Activated CD4-positive, alpha-beta T cell treated with anti-CD3 and anti-CD28 coated beads, Interleukin-2, amount 10 ng/mL, durations not matched to agents 7 days and 5 days (primary cell): ENCODE results near the gene TBC1D21. TPM values are rescaled to one million over a fixed set of nuclear protein-coding genes. Genes with fewer than 3 reads are reported as not detected.

Experiments
- CTCF ChIA-PET: fragments of 350-600 bp; sonication (Branson Sonifier 250); formaldehyde crosslinking; loops from one replicate; lab custom pipeline; 2021; ENCODE audit warnings: antibody characterized with exemption; lab: Charles Lee
- POLR2A ChIA-PET: fragments of 350-600 bp; sonication (Branson Sonifier 250); formaldehyde crosslinking; loops from one replicate; lab custom pipeline; 2021; ENCODE audit warnings: antibody characterized with exemption; lab: Charles Lee
- DNase-seq: peaks from one replicate; pipeline ENCODE4 v3.0.0-alpha.2; 2020
- H3K27ac Mint-ChIP-seq: one replicate; pipeline ENCODE4 v1.8.0; 2021; ENCODE audit warnings: mild to moderate bottlenecking, moderate library complexity, mixed read lengths
- H3K27me3 Mint-ChIP-seq: one replicate; pipeline ENCODE4 v1.8.0; 2021; ENCODE audit warnings: mixed read lengths
- H3K36me3 Mint-ChIP-seq: one replicate; pipeline ENCODE4 v1.8.0; 2021; ENCODE audit warnings: low read depth, mixed read lengths
- H3K4me1 Mint-ChIP-seq: one replicate; pipeline ENCODE4 v1.8.0; 2021; ENCODE audit warnings: mixed read lengths
- H3K4me3 Mint-ChIP-seq: one replicate; pipeline ENCODE4 v1.8.0; 2021; ENCODE audit warnings: mild to moderate bottlenecking, moderate library complexity, mixed read lengths
- H3K9me3 Mint-ChIP-seq: one replicate; pipeline ENCODE4 v1.8.0; 2021; ENCODE audit warnings: mixed read lengths
- total RNA-seq, 2 experiments: library from RNA; stranded (reverse); gene quantifications; one replicate each; pipeline ENCODE4 v1.2.3, GENCODE V29; 2021

Gene TBC1D21
- total RNA-seq, 2 experiments from 2014 or later, result not detected

GRCh38 chr15:73909651-73910050 lies 36.3 kb downstream of the TBC1D21 start:
- peaks cover 25% of the 10 kb centered on the region for H3K4me1 Mint-ChIP-seq
- no peak overlapping the region for H3K4me3 Mint-ChIP-seq
- POLR2A ChIA-PET, result no interaction called here
- H3K27me3 Mint-ChIP-seq, result no peaks in the 10 kb centered on the region
- H3K9me3 Mint-ChIP-seq, result no peaks in the 10 kb centered on the region
- DNase-seq, result no peak
- H3K36me3 Mint-ChIP-seq, result no peaks in the 10 kb centered on the region
- CTCF ChIA-PET, result interaction anchor here (0.6 to 4.1 kb wide), 5 partner anchors 12 to 63 kb away, joined by 3 to 26 read pairs (median 4); no protein-coding TSS in a partner anchor
- no peak overlapping the region for H3K27ac Mint-ChIP-seq

DNA sequence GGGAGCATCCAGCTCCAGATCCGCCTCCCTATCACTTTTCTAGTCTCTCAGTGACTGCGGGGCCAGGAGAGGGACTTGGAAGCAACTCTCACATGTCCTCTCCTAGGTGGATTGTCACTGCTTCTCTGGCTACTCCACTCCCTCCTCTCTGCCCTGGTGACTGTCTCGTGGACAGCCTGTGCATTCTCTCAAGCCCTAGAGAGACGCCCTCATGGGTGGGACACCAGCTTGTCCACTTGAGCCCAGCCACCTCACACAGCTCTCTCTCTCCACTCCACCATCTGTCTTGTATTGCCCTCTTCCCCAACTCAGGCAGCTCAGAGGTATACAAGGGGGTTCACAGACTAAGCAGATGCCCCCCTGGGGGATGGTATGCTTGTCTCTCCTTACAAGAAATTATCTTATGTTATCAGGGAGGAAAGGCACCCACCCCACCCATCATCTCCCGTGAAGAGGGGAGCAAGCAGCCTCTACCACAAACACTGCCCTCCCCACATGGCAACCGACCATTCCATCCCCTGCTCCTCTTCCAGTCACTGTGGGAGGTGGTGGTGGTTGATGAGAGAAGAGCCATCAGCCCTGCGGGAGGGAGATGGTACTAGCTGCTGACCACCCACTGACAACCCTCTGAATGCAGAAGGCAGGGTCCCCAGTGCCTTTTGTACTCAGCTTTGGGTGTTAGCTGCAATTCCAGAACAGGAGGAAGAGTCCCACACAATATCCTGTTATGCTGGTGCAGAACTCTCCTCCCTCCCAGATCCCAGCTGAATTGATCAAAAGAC lies 37.3 kb downstream of the TBC1D21 start:
- POLR2A ChIA-PET, result no interaction called here

GRCh38 chr15:73912030-73912596 lies 38.7 kb downstream of the TBC1D21 start:
- no peak for DNase-seq
- no peaks in the 10 kb centered on the region for H3K27me3 Mint-ChIP-seq
- ChIA-PET CTCF (interaction anchor here (0.8 to 2.0 kb wide), 5 partner anchors 11 to 38 kb away, joined by 3 to 7 read pairs (median 5); partner anchors contain the start of gene TBC1D21), POLR2A (no interaction called here)
- H3K27ac Mint-ChIP-seq, result no peak overlapping the region
- H3K4me3 Mint-ChIP-seq, result no peak overlapping the region
- peaks cover 9% of the 10 kb centered on the region for H3K36me3 Mint-ChIP-seq
- peaks cover 29% of the 10 kb centered on the region for H3K4me1 Mint-ChIP-seq
- peaks cover 6% of the 10 kb centered on the region for H3K9me3 Mint-ChIP-seq

More for the DNA sequence above, 37.3 kb downstream of the TBC1D21 start:
- H3K4me1 Mint-ChIP-seq, result peaks cover 31% of the 10 kb centered on the region
- no peak overlapping the region for H3K27ac Mint-ChIP-seq
- no peaks in the 10 kb centered on the region for H3K27me3 Mint-ChIP-seq
- DNase-seq, result no peak
- H3K36me3 Mint-ChIP-seq, result peaks cover 5% of the 10 kb centered on the region
- CTCF ChIA-PET, result interaction anchor here (0.8 to 2.0 kb wide), 6 partner anchors 10 to 37 kb away, joined by 3 to 7 read pairs (median 4); partner anchors contain the start of gene TBC1D21
- H3K4me3 Mint-ChIP-seq, result no peak overlapping the region
- no peaks in the 10 kb centered on the region for H3K9me3 Mint-ChIP-seq

DNA sequence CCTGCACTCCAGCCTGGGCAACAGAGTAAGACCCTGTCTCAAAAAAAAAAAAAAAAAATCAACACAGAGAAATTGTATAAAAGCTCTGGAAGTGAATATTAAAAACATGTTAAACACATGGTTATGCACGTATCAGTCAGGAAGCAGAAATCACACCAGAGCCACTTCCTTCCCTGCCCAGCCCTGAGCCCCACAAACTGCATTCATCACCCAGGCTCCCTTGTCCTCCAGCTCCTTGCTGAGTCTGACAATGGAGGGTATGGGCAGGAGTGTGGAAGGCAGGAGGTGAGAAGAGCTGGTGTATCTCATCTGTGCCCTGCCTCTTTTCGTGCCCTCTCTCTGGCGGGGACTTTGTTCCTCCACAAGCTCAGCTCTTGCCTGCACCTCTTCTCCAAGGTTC lies 40.8 kb downstream of the TBC1D21 start:
- Mint-ChIP-seq H3K36me3 (peaks cover 27% of the 10 kb centered on the region), H3K27me3 (no peaks in the 10 kb centered on the region), H3K4me1 (peaks cover 23% of the 10 kb centered on the region), H3K27ac (no peak overlapping the region), H3K4me3 (no peak overlapping the region), H3K9me3 (peaks cover 20% of the 10 kb centered on the region)
- POLR2A ChIA-PET, result no interaction called here
- DNase-seq, result peak; percentile 28
- CTCF ChIA-PET, result interaction anchor here (1.0 to 1.1 kb wide), 3 partner anchors 10 to 15 kb away, joined by 3 to 4 read pairs (median 4); no protein-coding TSS in a partner anchor

- ChIA-PET POLR2A (no interaction called here), CTCF (interaction anchor here (1.8 to 2.0 kb wide), 2 partner anchors 18 to 59 kb away, joined by 4 to 5 read pairs; no protein-coding TSS in a partner anchor)
- DNase-seq, result no peak
- peaks cover 22% of the 10 kb centered on the region for H3K9me3 Mint-ChIP-seq
- H3K36me3 Mint-ChIP-seq, result peaks cover 27% of the 10 kb centered on the region
- H3K27me3 Mint-ChIP-seq, result no peaks in the 10 kb centered on the region
- H3K27ac Mint-ChIP-seq, result no peak overlapping the region
- no peak overlapping the region for H3K4me3 Mint-ChIP-seq
- peaks cover 29% of the 10 kb centered on the region for H3K4me1 Mint-ChIP-seq
Measured at GRCh38 chr15:73915082-73915481, 41.7 kb downstream of the TBC1D21 start.

DNA sequence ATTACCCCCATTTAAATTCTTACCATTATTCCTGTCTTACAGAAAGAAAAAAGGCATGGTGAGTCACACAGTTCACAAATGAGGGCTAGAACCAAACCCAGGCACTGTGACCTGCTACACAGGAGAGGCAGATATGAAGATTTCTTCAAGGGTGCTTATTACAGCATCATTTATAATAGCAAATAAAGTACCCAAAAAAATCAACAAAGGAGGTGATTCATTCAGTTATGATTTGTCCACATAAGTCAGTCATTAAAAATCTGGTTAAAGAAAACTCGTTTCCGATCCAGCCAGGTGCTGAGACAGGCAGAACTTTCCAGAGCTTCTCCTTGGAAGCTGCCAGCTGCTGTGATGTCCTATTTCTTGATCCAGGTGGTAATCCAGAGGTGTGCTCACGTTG lies 45.4 kb downstream of the TBC1D21 start:
- peaks cover 22% of the 10 kb centered on the region for H3K9me3 Mint-ChIP-seq
- POLR2A ChIA-PET, result no interaction called here
- peaks cover 31% of the 10 kb centered on the region for H3K36me3 Mint-ChIP-seq
- CTCF ChIA-PET, result no interaction called here
- H3K4me3 Mint-ChIP-seq, result no peak overlapping the region
- no peaks in the 10 kb centered on the region for H3K27me3 Mint-ChIP-seq
- H3K27ac Mint-ChIP-seq, result no peak overlapping the region
- peaks cover 45% of the 10 kb centered on the region for H3K4me1 Mint-ChIP-seq
- DNase-seq, result no peak

- H3K36me3 Mint-ChIP-seq, result peaks cover 31% of the 10 kb centered on the region
- H3K27me3 Mint-ChIP-seq, result no peaks in the 10 kb centered on the region
- no peak overlapping the region for H3K27ac Mint-ChIP-seq
- no peak overlapping the region for H3K4me3 Mint-ChIP-seq
- ChIA-PET CTCF (interaction anchor here (1.1 to 4.4 kb wide), 3 partner anchors 23 to 226 kb away, joined by 4 to 17 read pairs (median 5); no protein-coding TSS in a partner anchor), POLR2A (no interaction called here)
- DNase-seq, result no peak
- H3K4me1 Mint-ChIP-seq, result peaks cover 45% of the 10 kb centered on the region
- H3K9me3 Mint-ChIP-seq, result peaks cover 22% of the 10 kb centered on the region
Measured at GRCh38 chr15:73919706-73920105, 46.3 kb downstream of the TBC1D21 start.

- Mint-ChIP-seq H3K4me1 (peaks cover 51% of the 10 kb centered on the region), H3K4me3 (no peak overlapping the region), H3K27ac (no peak overlapping the region), H3K9me3 (peaks cover 19% of the 10 kb centered on the region), H3K27me3 (peaks cover 3% of the 10 kb centered on the region), H3K36me3 (peaks cover 24% of the 10 kb centered on the region)
- CTCF ChIA-PET, result interaction anchor here (1.1 to 4.4 kb wide), 4 partner anchors 15 to 52 kb away, joined by 3 to 17 read pairs (median 6); no protein-coding TSS in a partner anchor
- DNase-seq, result no peak
- POLR2A ChIA-PET, result no interaction called here
Measured at GRCh38 chr15:73921254-73921925, 48.0 kb downstream of the TBC1D21 start.

GRCh38 chr15:73922186-73923151 lies 49.1 kb downstream of the TBC1D21 start:
- H3K4me1 Mint-ChIP-seq, result peaks cover 51% of the 10 kb centered on the region
- ChIA-PET POLR2A (interaction anchor here (0.9 kb wide), 1 partner anchor 10 kb away, joined by 3 read pairs; no protein-coding TSS in a partner anchor), CTCF (interaction anchor here (1.1 to 4.4 kb wide), 4 partner anchors 16 to 50 kb away, joined by 6 to 17 read pairs (median 8); no protein-coding TSS in a partner anchor)
- H3K4me3 Mint-ChIP-seq, result no peak overlapping the region
- peak overlapping the region; percentile 36 for H3K27ac Mint-ChIP-seq
- H3K36me3 Mint-ChIP-seq, result peaks cover 23% of the 10 kb centered on the region
- peaks cover 16% of the 10 kb centered on the region for H3K9me3 Mint-ChIP-seq
- DNase-seq, result no peak
- peaks cover 3% of the 10 kb centered on the region for H3K27me3 Mint-ChIP-seq

DNA sequence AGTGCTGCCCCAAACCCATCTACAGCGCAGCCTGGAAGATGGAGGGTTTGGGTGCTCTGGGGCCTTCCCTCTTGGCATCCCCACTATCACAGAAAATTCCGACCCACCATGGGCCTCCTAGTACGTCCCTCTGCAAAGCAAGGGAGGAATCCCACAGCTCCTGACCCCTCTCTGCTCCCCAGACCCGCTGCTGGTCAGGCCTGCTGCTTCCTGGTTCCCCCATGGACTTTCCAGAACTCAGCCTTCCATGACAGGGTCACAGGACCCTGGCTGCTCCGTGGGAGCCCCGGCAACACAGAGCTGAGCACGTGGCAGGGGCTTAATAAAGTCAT lies 49.8 kb downstream of the TBC1D21 start:
- peaks cover 16% of the 10 kb centered on the region for H3K36me3 Mint-ChIP-seq
- peaks cover 10% of the 10 kb centered on the region for H3K9me3 Mint-ChIP-seq
- H3K27me3 Mint-ChIP-seq, result peaks cover 3% of the 10 kb centered on the region
- POLR2A ChIA-PET, result interaction anchor here (0.9 kb wide), 1 partner anchor 10 kb away, joined by 3 read pairs; no protein-coding TSS in a partner anchor
- CTCF ChIA-PET, result interaction anchor here (1.1 to 4.4 kb wide), 4 partner anchors 16 to 50 kb away, joined by 4 to 17 read pairs (median 6); no protein-coding TSS in a partner anchor
- H3K27ac Mint-ChIP-seq, result peak overlapping the region; percentile 78
- H3K4me1 Mint-ChIP-seq, result peaks cover 54% of the 10 kb centered on the region
- no peak for DNase-seq
- no peak overlapping the region for H3K4me3 Mint-ChIP-seq

- CTCF ChIA-PET, result interaction anchor here (0.9 to 4.4 kb wide), 7 partner anchors 9 to 49 kb away, joined by 3 to 17 read pairs (median 4); no protein-coding TSS in a partner anchor
Measured at GRCh38 chr15:73923488-73924164, 50.3 kb downstream of the TBC1D21 start.

More at GRCh38 chr15:73923488-73924164, 50.3 kb downstream of the TBC1D21 start:
- peaks cover 3% of the 10 kb centered on the region for H3K27me3 Mint-ChIP-seq
- peaks cover 57% of the 10 kb centered on the region for H3K4me1 Mint-ChIP-seq
- POLR2A ChIA-PET, result interaction anchor here (0.9 kb wide), 1 partner anchor 9 kb away, joined by 3 read pairs; no protein-coding TSS in a partner anchor
- DNase-seq, result no peak
- peaks cover 11% of the 10 kb centered on the region for H3K36me3 Mint-ChIP-seq
- peaks cover 5% of the 10 kb centered on the region for H3K9me3 Mint-ChIP-seq
- peak overlapping the region; percentile 78 for H3K27ac Mint-ChIP-seq
- H3K4me3 Mint-ChIP-seq, result no peak overlapping the region
